SK-N-MC (cell line): ENCODE results near the gene TOP3A.

ENCODE experiments used
- EZH2 ChIP-seq: fragments of 200-600 bp; sonication (generic); IDR thresholded peaks from one replicate; pipeline ENCODE4 v1.6.1; 2017; ENCODE audit warnings: antibody characterized with exemption
- FOXP2 ChIP-seq: optimal IDR thresholded peaks from 2 replicates; pipeline ENCODE3; 2011; ENCODE audit warnings: mild to moderate bottlenecking, moderate library complexity; ENCODE audit not compliant: insufficient read depth; ENCODE audit errors: extremely low read length, control extremely low read depth
- POLR2AphosphoS5 ChIP-seq: IDR thresholded peaks from 2 replicates; pipeline ENCODE4 v1.6.1; 2012; ENCODE audit warnings: mild to moderate bottlenecking, low read depth, low read length, borderline replicate concordance

DNA sequence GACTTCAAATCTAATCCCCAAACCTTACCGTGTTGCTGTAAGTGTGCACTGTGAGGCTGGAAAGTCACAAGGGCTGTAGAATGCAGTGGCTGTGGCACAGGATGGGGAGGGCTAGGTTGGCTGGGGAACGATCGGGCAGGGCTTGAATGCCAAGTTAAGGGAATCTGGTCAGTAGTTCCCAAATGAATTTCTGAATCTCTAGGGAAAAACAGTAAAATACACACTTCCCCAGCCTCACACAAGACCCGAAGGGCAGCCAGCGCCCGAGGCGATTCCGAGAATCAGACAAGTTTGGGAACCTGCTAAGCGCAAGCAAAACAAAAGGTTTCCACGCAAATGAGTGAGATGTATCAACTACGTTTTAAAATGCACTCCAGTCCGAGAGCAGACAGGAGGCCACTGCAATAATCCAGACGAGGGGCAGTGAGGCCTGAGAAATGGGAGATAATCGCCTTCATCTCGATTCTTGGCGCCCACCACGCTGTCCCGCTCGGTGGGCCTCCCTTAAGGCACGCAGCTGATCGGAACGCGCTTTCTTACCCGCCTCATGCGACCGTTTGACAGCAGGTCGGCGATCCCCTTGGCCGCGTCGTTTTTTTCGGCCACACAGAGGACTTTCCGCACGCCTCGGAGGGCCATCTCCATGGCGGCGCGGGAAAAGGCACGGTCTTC, 599 bp downstream of the TOP3A start:
- TF ChIP-seq EZH2: no peak
- no peak for TF ChIP-seq POLR2AphosphoS5
- TF ChIP-seq FOXP2: no peak
